Fibroblast of pulmonary artery (primary cell): ENCODE results near the gene ARID1B.
A peak's percentile ranks its signal among the peaks of the same experiment; 100 is the strongest.

Experiments
- DNase-seq: peaks from one replicate; pipeline ENCODE4 v3.0.0-alpha.2; 2010; ENCODE audit warnings: low read depth
- H3K4me3 ChIP-seq: replicated peaks from 2 replicates; pipeline ENCODE4 v1.5.1; 2011; ENCODE audit warnings: low read depth, mild to moderate bottlenecking, control low read depth, low read length, moderate library complexity
- CTCF ChIP-seq: IDR thresholded peaks from 2 replicates; pipeline ENCODE4 v1.5.1; 2011; ENCODE audit warnings: mild to moderate bottlenecking, control low read depth, low read length, inconsistent platforms; ENCODE audit errors: missing control alignments

Gene ARID1B

DNA sequence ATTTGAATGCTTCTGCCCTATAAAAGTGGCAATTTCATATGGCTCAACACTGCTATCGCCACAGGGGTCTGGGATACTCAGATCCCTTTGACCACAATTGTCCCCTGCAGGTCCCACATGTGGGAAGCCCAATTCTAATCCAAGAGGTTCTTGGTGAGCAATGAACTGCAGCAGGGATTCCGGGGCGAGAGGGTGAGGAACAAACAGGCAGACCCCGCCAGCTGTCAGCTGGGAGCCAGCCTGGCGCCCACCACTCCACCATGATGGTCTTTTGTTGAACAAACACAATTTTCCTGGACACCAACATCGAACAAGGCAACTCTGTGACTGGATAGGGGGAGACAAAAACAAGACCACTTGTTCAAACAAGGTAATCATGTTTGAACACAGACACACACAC, 465.6 kb downstream of the ARID1B start:
- TF ChIP-seq CTCF = no peak
- H3K4me3 ChIP-seq = no peak overlapping the region
- DNase-seq = no peak

GRCh38 chr6:157244175-157244574, 467.0 kb downstream of the ARID1B start:
- DNase-seq = peak; percentile 94
- H3K4me3 ChIP-seq = no peak overlapping the region
- no peak for TF ChIP-seq CTCF

DNA sequence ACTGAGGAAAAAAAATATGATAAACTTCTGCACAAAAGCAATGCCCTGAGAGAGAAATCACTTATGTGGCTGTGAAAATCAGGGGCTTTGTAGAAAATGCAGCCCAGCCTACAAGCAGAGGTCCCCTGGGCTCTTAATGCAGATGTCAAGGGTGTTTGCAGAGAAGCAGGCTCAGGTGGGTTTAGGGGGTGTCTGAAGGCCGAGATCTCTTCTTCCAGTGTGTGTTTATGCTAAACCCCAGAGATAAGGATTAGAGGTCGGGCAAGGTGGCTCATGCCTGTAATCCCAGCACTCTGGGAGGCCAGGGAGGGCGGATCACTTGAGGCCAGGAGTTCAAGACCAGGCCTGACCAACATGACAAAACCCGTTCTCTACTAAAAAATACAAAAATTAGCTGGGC, 467.6 kb downstream of the ARID1B start:
- DNase-seq = no peak
- TF ChIP-seq CTCF = no peak
- no peak overlapping the region for H3K4me3 ChIP-seq

DNA sequence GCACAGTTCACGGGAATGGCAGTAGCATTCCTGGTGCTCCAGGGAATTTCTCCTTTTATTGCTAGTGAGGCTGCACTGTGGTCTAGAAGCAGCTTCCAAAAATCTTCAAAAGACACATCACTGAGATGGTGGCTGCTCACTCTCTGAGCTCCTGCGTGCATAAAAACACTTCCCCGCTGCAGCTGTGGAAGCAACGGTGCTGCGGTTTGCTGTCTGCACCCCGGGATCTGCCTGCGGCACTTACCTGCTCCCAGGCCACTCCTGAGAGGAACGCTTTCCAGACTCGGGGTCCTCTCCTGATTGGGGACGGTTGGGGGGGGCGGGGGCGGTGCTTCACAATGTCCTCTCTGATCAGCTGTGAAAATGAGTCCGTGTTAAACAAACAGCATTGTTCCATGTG, 468.3 kb downstream of the ARID1B start:
- no peak for TF ChIP-seq CTCF

DNA sequence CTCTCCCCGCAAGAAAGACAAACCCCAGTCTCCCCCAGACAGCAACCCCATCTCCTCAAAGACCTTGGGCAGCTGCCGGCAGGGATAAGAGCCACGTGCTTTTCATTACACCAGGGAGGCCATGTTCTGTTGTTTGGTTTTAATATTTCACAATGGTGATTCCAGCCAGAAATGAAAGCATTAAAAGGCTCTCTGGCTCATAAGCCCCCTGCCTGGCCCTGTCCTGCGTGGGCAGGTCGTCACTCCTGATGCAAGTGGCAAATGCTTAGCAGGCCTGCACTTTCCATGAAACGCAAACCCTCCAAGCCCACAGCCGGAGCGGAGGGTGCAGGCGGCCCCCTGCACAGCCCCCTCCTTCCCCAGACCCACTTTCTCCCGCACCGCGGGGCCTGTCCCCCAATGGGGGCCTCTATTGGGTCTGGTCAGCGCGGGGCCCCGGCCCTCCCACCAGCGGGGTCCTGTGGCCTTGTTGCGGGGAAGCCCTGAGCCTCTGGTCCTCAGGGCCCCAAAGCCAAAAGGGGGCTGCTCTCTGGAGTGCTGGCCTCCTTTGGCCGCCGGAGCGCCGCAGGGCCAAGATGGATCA, 469.0 kb downstream of the ARID1B start:
- no peak for TF ChIP-seq CTCF
- H3K4me3 ChIP-seq = no peak overlapping the region
- DNase-seq = peak; percentile 38

More for the DNA sequence above, 468.3 kb downstream of the ARID1B start:
- no peak for DNase-seq
- no peak overlapping the region for H3K4me3 ChIP-seq

- no peak for TF ChIP-seq CTCF
- no peak for DNase-seq
- H3K4me3 ChIP-seq = no peak overlapping the region
Measured at GRCh38 chr6:157246771-157247484, 469.8 kb downstream of the ARID1B start.

GRCh38 chr6:157248264-157248663, 471.1 kb downstream of the ARID1B start:
- DNase-seq = no peak
- no peak for TF ChIP-seq CTCF
- no peak overlapping the region for H3K4me3 ChIP-seq
